ENCODE results near the gene POC1A. TPM values are rescaled to one million over a fixed set of nuclear protein-coding genes. Genes with fewer than 3 reads are reported as not detected.

POC1A gene
- polyA plus RNA-seq, 1 donor from 2014 or later = 1.3 TPM

DNA sequence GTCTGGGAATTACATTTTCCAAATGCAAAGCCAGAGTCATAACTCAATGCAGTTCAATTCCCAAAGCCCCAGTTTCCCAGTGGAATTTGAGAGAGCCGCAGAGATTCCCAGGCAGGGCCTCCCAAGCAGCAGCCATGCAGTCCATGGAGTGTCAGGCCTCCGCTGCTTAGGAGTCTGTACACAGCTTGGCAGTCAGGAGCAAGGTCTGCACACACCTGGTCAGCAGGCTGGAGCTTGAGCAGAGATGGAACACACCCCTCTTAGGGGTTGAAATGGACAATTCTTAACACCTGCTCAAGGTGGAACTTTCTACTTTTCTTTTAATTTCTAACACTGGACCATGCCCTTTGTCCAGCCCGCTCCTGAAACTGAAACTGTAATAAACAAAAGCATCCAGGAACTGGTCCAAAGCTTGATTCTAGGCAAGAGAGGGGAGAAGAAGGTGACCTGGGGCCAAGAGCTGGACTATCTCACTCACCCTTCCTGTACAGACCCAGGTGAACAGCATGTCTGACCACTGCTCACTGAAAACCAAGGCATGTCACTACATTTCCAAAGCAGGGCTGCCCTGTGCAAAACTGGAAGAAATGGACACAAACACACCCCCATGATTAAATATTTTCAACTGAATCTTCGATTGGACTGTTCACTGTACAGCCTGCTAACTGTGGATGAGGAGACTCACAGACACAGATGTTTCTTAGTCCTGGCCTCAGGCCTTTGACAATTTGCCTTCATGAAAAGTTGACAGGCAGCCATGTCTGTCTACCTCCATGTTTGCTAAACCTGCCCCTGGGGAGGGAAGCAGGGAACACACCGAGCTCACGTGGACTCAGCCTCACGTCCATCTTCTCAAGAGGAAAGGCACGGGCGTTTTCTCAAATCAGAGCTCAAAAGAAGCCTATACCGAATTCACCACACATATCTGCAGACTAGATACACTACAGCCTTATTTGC lies 49.3 kb downstream of the POC1A start:
- Histone ChIP-seq H3K9me2 (ENCODE audit: insufficient read depth, low read length) (no peaks in the 10 kb centered on the region), H2AFZ (ENCODE audit: low read depth, low read length) (no peak overlapping the region), H3K4me2 (ENCODE audit: low read length) (no peak overlapping the region), H3F3A (ENCODE audit: insufficient read depth, low read length, poor library complexity, severe bottlenecking) (no peaks in the 10 kb centered on the region), H3K4me3 (ENCODE audit: low read length) (no peak overlapping the region), H3K27me3 (ENCODE audit: insufficient read depth, low read depth, low read length) (no peaks in the 10 kb centered on the region), H3K9ac (ENCODE audit: low read length) (no peak overlapping the region), H3K27ac (ENCODE audit: low read length) (no peak overlapping the region), H4K20me1 (ENCODE audit: insufficient read depth) (no peaks in the 10 kb centered on the region), H3K79me2 (replicated peaks; ENCODE audit: insufficient read depth, low read length) (no peaks in the 10 kb centered on the region), H3K36me3 (ENCODE audit: insufficient read depth, low read length) (no peaks in the 10 kb centered on the region), H3K9me3 (ENCODE audit: low read length) (no peaks in the 10 kb centered on the region)
- TF ChIP-seq MXI1 (conservative IDR thresholded peaks at IDR 0.05; ENCODE audit: poor library complexity, severe bottlenecking) (no peak), POLR2AphosphoS5 (IDR thresholded peaks at IDR 0.05) (no peak), SMC3 (conservative IDR thresholded peaks at IDR 0.05; ENCODE audit: poor library complexity) (no peak), RAD21 (conservative IDR thresholded peaks at IDR 0.05) (no peak), EZH2 (IDR thresholded peaks at IDR 0.05; ENCODE audit: borderline replicate concordance, insufficient read depth, low read length, poor library complexity, severe bottlenecking) (no peak), TAF1 (IDR thresholded peaks at IDR 0.05; ENCODE audit: low read depth) (no peak), EP300 (conservative IDR thresholded peaks at IDR 0.05; ENCODE audit: poor library complexity, severe bottlenecking) (no peak)
- TF ChIP-seq, protein P1, sequence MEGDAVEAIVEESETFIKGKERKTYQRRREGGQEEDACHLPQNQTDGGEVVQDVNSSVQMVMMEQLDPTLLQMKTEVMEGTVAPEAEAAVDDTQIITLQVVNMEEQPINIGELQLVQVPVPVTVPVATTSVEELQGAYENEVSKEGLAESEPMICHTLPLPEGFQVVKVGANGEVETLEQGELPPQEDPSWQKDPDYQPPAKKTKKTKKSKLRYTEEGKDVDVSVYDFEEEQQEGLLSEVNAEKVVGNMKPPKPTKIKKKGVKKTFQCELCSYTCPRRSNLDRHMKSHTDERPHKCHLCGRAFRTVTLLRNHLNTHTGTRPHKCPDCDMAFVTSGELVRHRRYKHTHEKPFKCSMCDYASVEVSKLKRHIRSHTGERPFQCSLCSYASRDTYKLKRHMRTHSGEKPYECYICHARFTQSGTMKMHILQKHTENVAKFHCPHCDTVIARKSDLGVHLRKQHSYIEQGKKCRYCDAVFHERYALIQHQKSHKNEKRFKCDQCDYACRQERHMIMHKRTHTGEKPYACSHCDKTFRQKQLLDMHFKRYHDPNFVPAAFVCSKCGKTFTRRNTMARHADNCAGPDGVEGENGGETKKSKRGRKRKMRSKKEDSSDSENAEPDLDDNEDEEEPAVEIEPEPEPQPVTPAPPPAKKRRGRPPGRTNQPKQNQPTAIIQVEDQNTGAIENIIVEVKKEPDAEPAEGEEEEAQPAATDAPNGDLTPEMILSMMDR (IDR thresholded peaks at IDR 0.05; ENCODE audit: poor library complexity, severe bottlenecking) = no peak
- TF ChIP-seq, protein P2, sequence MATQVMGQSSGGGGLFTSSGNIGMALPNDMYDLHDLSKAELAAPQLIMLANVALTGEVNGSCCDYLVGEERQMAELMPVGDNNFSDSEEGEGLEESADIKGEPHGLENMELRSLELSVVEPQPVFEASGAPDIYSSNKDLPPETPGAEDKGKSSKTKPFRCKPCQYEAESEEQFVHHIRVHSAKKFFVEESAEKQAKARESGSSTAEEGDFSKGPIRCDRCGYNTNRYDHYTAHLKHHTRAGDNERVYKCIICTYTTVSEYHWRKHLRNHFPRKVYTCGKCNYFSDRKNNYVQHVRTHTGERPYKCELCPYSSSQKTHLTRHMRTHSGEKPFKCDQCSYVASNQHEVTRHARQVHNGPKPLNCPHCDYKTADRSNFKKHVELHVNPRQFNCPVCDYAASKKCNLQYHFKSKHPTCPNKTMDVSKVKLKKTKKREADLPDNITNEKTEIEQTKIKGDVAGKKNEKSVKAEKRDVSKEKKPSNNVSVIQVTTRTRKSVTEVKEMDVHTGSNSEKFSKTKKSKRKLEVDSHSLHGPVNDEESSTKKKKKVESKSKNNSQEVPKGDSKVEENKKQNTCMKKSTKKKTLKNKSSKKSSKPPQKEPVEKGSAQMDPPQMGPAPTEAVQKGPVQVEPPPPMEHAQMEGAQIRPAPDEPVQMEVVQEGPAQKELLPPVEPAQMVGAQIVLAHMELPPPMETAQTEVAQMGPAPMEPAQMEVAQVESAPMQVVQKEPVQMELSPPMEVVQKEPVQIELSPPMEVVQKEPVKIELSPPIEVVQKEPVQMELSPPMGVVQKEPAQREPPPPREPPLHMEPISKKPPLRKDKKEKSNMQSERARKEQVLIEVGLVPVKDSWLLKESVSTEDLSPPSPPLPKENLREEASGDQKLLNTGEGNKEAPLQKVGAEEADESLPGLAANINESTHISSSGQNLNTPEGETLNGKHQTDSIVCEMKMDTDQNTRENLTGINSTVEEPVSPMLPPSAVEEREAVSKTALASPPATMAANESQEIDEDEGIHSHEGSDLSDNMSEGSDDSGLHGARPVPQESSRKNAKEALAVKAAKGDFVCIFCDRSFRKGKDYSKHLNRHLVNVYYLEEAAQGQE (IDR thresholded peaks at IDR 0.05; ENCODE audit: borderline replicate concordance) = no peak

DNA sequence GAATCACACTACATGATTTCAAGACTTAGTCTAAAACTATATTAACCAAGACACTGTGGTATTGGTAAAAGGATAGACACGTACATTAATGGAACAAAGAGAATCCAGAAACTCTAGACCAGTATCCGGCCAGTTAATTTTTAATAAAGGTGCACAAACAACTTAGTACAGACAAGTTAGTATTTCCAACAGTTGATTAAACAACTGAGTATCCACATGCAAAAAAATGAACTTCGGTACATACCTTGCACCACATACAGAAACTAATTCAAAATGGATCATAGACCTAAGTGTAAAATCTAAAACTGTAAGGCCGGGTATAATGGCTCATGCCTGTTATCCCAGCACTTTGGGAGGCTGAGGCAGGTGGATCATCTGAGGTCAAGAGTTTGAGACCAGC lies 51.3 kb downstream of the POC1A start:
- TF ChIP-seq RAD21 (conservative IDR thresholded peaks at IDR 0.05) (no peak), EZH2 (IDR thresholded peaks at IDR 0.05; ENCODE audit: borderline replicate concordance, insufficient read depth, low read length, poor library complexity, severe bottlenecking) (no peak), SMC3 (conservative IDR thresholded peaks at IDR 0.05; ENCODE audit: poor library complexity) (no peak), EP300 (conservative IDR thresholded peaks at IDR 0.05; ENCODE audit: poor library complexity, severe bottlenecking) (no peak), POLR2AphosphoS5 (IDR thresholded peaks at IDR 0.05) (no peak), MXI1 (conservative IDR thresholded peaks at IDR 0.05; ENCODE audit: poor library complexity, severe bottlenecking) (no peak), TAF1 (IDR thresholded peaks at IDR 0.05; ENCODE audit: low read depth) (no peak)
- TF ChIP-seq, protein P1 (IDR thresholded peaks at IDR 0.05; ENCODE audit: poor library complexity, severe bottlenecking) = no peak
- TF ChIP-seq, protein P2 (IDR thresholded peaks at IDR 0.05; ENCODE audit: borderline replicate concordance) = no peak
- Histone ChIP-seq H3K4me2 (ENCODE audit: low read length) (no peak overlapping the region), H4K20me1 (ENCODE audit: insufficient read depth) (no peaks in the 10 kb centered on the region), H3F3A (ENCODE audit: insufficient read depth, low read length, poor library complexity, severe bottlenecking) (no peaks in the 10 kb centered on the region), H3K79me2 (replicated peaks; ENCODE audit: insufficient read depth, low read length) (no peaks in the 10 kb centered on the region), H3K9me3 (ENCODE audit: low read length) (no peaks in the 10 kb centered on the region), H3K27me3 (ENCODE audit: insufficient read depth, low read depth, low read length) (no peaks in the 10 kb centered on the region), H3K9me2 (ENCODE audit: insufficient read depth, low read length) (no peaks in the 10 kb centered on the region), H2AFZ (ENCODE audit: low read depth, low read length) (no peak overlapping the region), H3K4me3 (ENCODE audit: low read length) (no peak overlapping the region), H3K9ac (ENCODE audit: low read length) (no peak overlapping the region), H3K36me3 (ENCODE audit: insufficient read depth, low read length) (no peaks in the 10 kb centered on the region), H3K27ac (ENCODE audit: low read length) (no peak overlapping the region)

All from neural cell (in vitro differentiated cells).